ENCODE data around the gene BABAM2.

The BABAM2 gene

DNA sequence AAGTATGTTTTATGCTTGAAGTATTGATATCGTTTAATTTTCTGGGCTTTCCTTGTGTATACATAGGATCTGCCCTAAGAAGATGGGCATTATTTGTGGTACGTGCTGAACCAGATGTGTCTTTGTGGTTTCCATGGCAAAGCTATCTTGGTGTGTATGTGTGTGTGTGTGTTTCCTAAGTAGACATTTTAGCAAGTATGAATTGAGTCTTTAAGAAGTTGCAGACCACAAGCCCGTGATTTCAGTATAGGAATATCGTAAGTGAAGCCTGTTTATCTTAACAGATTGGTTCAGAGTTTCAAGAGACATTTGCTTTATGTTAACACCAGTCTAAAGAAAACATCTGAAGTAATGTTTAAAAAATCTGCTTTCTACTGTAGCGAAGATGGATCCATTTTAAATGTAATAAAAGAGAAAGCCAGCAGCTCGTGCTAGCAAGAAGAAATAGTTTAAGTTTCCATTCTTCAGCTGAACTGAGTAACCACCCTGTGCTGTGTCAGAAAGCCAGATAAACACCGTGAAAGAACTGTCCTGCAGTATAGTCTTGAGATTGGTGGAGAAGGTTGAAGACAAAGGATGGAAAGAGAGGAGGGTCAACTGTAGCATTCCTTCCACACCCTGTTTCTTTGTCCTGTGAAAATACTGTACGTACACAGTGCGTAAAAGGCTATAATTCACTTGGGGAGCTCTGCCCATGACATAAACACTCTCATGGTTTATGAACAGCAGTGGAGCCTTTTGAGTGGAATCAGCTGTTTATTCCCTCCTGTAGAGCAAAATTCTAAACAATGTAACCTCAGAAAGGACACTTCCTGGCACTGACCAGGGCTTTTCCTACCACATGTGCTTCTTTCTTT, 410.2 kb downstream of the BABAM2 start:
- no peaks in the 10 kb centered on the region for H3F3A ChIP-seq (ENCODE audit: insufficient read depth)
- no peak overlapping the region for H3K9ac ChIP-seq (ENCODE audit: low read length)
- H3K79me2 ChIP-seq (ENCODE audit: insufficient read depth, low read length), result no peaks in the 10 kb centered on the region
- no peaks in the 10 kb centered on the region for H3K27me3 ChIP-seq (ENCODE audit: low read length)
- H3K9me2 ChIP-seq (replicated peaks; ENCODE audit: insufficient read depth, low read length), result no peaks in the 10 kb centered on the region
- no peak for TF ChIP-seq EZH2phosphoT487 (conservative IDR thresholded peaks at IDR 0.05; ENCODE audit: low read length)
- H4K20me1 ChIP-seq (ENCODE audit: low read depth, low read length), result no peaks in the 10 kb centered on the region
- no peak overlapping the region for H3K4me2 ChIP-seq (ENCODE audit: low read depth, low read length, poor library complexity, severe bottlenecking)
- H3K27ac ChIP-seq (ENCODE audit: low read depth, low read length), result no peak overlapping the region
- 0 out of 2 replicates have a peak, but pooled peaks cover 6% of the 10 kb centered on the region for H3K9me3 ChIP-seq (ENCODE audit: insufficient read depth, low read length)
- no peak overlapping the region for H3K4me3 ChIP-seq (ENCODE audit: insufficient read depth, low read length, poor library complexity, severe bottlenecking)
- no peak overlapping the region for H2AFZ ChIP-seq (ENCODE audit: low read depth, low read length, severe bottlenecking)
- H3K36me3 ChIP-seq (ENCODE audit: low read length), result peaks cover 9% of the 10 kb centered on the region

- H3K79me2 ChIP-seq (ENCODE audit: insufficient read depth, low read length), result no peaks in the 10 kb centered on the region
- H2AFZ ChIP-seq (ENCODE audit: low read depth, low read length, severe bottlenecking), result no peak overlapping the region
- H3K9ac ChIP-seq (ENCODE audit: low read length), result no peak overlapping the region
- H4K20me1 ChIP-seq (ENCODE audit: low read depth, low read length), result no peaks in the 10 kb centered on the region
- H3K4me3 ChIP-seq (ENCODE audit: insufficient read depth, low read length, poor library complexity, severe bottlenecking), result no peak overlapping the region
- H3K9me3 ChIP-seq (ENCODE audit: insufficient read depth, low read length), result 0 out of 2 replicates have a peak, but pooled peaks cover 6% of the 10 kb centered on the region
- H3K27me3 ChIP-seq (ENCODE audit: low read length), result no peaks in the 10 kb centered on the region
- H3K36me3 ChIP-seq (ENCODE audit: low read length), result peaks cover 12% of the 10 kb centered on the region
- no peak overlapping the region for H3K27ac ChIP-seq (ENCODE audit: low read depth, low read length)
- TF ChIP-seq EZH2phosphoT487 (conservative IDR thresholded peaks at IDR 0.05; ENCODE audit: low read length) (no peak), CTCF (IDR thresholded peaks at IDR 0.05; ENCODE audit: insufficient read depth, low read length, poor library complexity, severe bottlenecking) (no peak)
- no peaks in the 10 kb centered on the region for H3K9me2 ChIP-seq (replicated peaks; ENCODE audit: insufficient read depth, low read length)
- no peak overlapping the region for H3K4me2 ChIP-seq (ENCODE audit: low read depth, low read length, poor library complexity, severe bottlenecking)
- H3F3A ChIP-seq (ENCODE audit: insufficient read depth), result no peaks in the 10 kb centered on the region
Measured at GRCh38 chr2:28305202-28305601, 414.7 kb downstream of the BABAM2 start.

DNA sequence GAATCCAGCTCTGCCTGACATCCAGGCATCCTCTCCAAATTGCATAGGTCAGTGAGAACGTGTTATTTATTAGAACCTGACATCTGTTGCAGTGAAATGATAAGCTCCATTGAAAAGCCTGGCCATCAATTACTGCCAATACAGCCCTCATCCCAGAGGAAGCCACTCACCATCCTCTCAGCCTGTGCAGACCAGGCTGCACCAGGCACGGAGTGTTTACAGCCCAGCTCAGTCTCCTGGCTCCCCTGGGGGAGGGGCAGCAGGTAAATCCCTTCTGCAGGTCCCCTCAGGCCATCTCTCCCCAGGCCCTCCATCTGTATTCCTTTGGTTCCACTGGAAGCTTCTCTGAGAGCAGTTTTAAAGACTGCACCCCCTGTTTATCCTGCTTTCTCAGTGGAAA, 419.6 kb downstream of the BABAM2 start:
- TF ChIP-seq EZH2phosphoT487 (conservative IDR thresholded peaks at IDR 0.05; ENCODE audit: low read length) (no peak), CTCF (IDR thresholded peaks at IDR 0.05; ENCODE audit: insufficient read depth, low read length, poor library complexity, severe bottlenecking) (no peak)
- H3K9ac ChIP-seq (ENCODE audit: low read length), result no peak overlapping the region
- H2AFZ ChIP-seq (ENCODE audit: low read depth, low read length, severe bottlenecking), result no peak overlapping the region
- H3F3A ChIP-seq (ENCODE audit: insufficient read depth), result no peaks in the 10 kb centered on the region
- no peak overlapping the region for H3K4me3 ChIP-seq (ENCODE audit: insufficient read depth, low read length, poor library complexity, severe bottlenecking)
- H3K79me2 ChIP-seq (ENCODE audit: insufficient read depth, low read length), result no peaks in the 10 kb centered on the region
- H3K27me3 ChIP-seq (ENCODE audit: low read length), result no peaks in the 10 kb centered on the region
- no peak overlapping the region for H3K27ac ChIP-seq (ENCODE audit: low read depth, low read length)
- H3K36me3 ChIP-seq (ENCODE audit: low read length), result peaks cover 9% of the 10 kb centered on the region
- 0 out of 2 replicates have a peak, but pooled peaks cover 4% of the 10 kb centered on the region for H3K9me3 ChIP-seq (ENCODE audit: insufficient read depth, low read length)
- H3K9me2 ChIP-seq (replicated peaks; ENCODE audit: insufficient read depth, low read length), result no peaks in the 10 kb centered on the region
- no peak overlapping the region for H3K4me2 ChIP-seq (ENCODE audit: low read depth, low read length, poor library complexity, severe bottlenecking)
- H4K20me1 ChIP-seq (ENCODE audit: low read depth, low read length), result no peaks in the 10 kb centered on the region

DNA sequence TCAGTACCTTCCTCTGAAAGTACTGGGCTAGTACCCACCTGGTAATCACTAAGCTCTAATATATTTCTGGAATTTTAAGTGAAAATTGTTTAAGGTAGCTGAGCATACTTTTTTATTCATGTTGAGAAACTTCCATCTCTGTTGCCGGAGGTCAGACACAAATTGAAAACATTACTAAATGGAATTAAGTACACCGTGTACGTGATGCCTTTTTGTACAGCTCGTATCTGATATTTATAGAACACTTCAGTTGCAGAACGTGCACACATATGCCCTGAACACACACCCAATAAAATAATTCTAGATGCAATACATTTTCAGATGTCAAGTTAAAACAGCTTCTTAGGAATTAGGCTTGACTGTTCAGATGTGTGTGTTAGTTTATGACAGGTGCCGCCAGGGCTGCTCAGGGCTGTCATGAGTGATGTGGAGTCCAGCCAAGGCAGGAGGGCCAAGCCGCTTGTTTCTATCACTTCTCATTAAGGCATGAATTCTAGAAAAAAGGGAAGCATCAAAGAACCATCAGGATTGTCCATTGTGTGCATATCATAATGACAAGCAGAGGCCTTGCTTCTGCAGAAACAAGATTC, 421.2 kb downstream of the BABAM2 start:
- no peaks in the 10 kb centered on the region for H3K27me3 ChIP-seq (ENCODE audit: low read length)
- no peak overlapping the region for H2AFZ ChIP-seq (ENCODE audit: low read depth, low read length, severe bottlenecking)
- no peaks in the 10 kb centered on the region for H4K20me1 ChIP-seq (ENCODE audit: low read depth, low read length)
- no peak overlapping the region for H3K4me3 ChIP-seq (ENCODE audit: insufficient read depth, low read length, poor library complexity, severe bottlenecking)
- H3K79me2 ChIP-seq (ENCODE audit: insufficient read depth, low read length), result no peaks in the 10 kb centered on the region
- no peaks in the 10 kb centered on the region for H3K9me3 ChIP-seq (ENCODE audit: insufficient read depth, low read length)
- TF ChIP-seq EZH2phosphoT487 (conservative IDR thresholded peaks at IDR 0.05; ENCODE audit: low read length) (no peak), CTCF (IDR thresholded peaks at IDR 0.05; ENCODE audit: insufficient read depth, low read length, poor library complexity, severe bottlenecking) (no peak)
- H3K36me3 ChIP-seq (ENCODE audit: low read length), result no peaks in the 10 kb centered on the region
- H3K9ac ChIP-seq (ENCODE audit: low read length), result no peak overlapping the region
- H3F3A ChIP-seq (ENCODE audit: insufficient read depth), result no peaks in the 10 kb centered on the region
- no peaks in the 10 kb centered on the region for H3K9me2 ChIP-seq (replicated peaks; ENCODE audit: insufficient read depth, low read length)
- no peak overlapping the region for H3K4me2 ChIP-seq (ENCODE audit: low read depth, low read length, poor library complexity, severe bottlenecking)
- H3K27ac ChIP-seq (ENCODE audit: low read depth, low read length), result no peak overlapping the region

Measured in SU-DHL-6 (cell line).